Measurements from ENCODE around the gene TMEM91. TPM values are rescaled to one million over a fixed set of nuclear protein-coding genes. Genes with fewer than 3 reads are reported as not detected.
A peak's percentile ranks its signal among the peaks of the same experiment; 100 is the strongest.

TMEM91 gene
- total and polyA plus RNA-seq, 2 donors (not counting 3 experiments of a cell fraction or from before 2014, with no cell fraction given): 9.0 to 13.2 TPM

- Histone ChIP-seq H3K9me1 (replicated peaks; ENCODE audit: control insufficient read depth, extremely low read depth, insufficient read depth, low read length) (no peaks in the 10 kb centered on the region), H3K4me3 (replicated peaks in 1 of 3; ENCODE audit: insufficient read depth in 1 of 3, low read depth in 1 of 3, low read length in 3 of 3) (peak within 1 kb of the TSS; percentile 40 to 86 (median 60)), H4K20me1 (replicated peaks; ENCODE audit: control insufficient read depth, extremely low read depth, insufficient read depth, low read length) (no peaks in the 10 kb centered on the region), H3K4me1 (ENCODE audit: control insufficient read depth, extremely low read depth, insufficient read depth, low read length) (peaks cover 20% of the 10 kb centered on the region), H3K27me3 (ENCODE audit: control insufficient read depth in 2 of 2, insufficient read depth in 2 of 2, low read length in 2 of 2) (no peaks in the 10 kb centered on the region), H3K27ac (ENCODE audit: insufficient read depth, low read depth, low read length) (peak within 1 kb of the TSS; percentile 88), H3K36me3 (ENCODE audit: control insufficient read depth in 2 of 2, extremely low read depth in 1 of 2, insufficient read depth in 2 of 2, low read length in 2 of 2) (no peaks in the 10 kb centered on the region), H3K4me2 (ENCODE audit: insufficient read depth, low read length) (peak within 1 kb of the TSS; percentile 94), H3K9ac (replicated peaks; ENCODE audit: extremely low read depth, insufficient read depth, low read length) (peak within 1 kb of the TSS; percentile 94), H2AFZ (ENCODE audit: low read depth, low read length) (peak within 1 kb of the TSS; percentile 11), H3K9me3 (replicated peaks; ENCODE audit: control insufficient read depth, insufficient read depth, low read length) (no peaks in the 10 kb centered on the region), H3K79me2 (ENCODE audit: control insufficient read depth, insufficient read depth, low read length) (peaks cover 25% of the 10 kb centered on the region)
- CTCF ChIA-PET: interaction anchor here (0.8 to 4.3 kb wide), 11 partner anchors 8 to 199 kb away, joined by 3 to 35 read pairs (median 3); partner anchors contain the start of genes DMAC2 and TGFB1
- FAIRE-seq (peak; percentile 94), DNase-seq (ENCODE audit: low read depth, low spot score) (peak; percentile 99)
- BruUV-seq (replicated peaks): TSS peak; percentile 74
- TF ChIP-seq MAX (IDR thresholded peaks at IDR 0.05; ENCODE audit: insufficient read depth, insufficient read length) (no peak), POLR2AphosphoS5 (IDR thresholded peaks at IDR 0.05; ENCODE audit: insufficient read depth, low read depth, low read length) (peak; percentile 74), EZH2 (IDR thresholded peaks at IDR 0.05; ENCODE audit: borderline replicate concordance, low read depth, low read length, severe bottlenecking) (no peak), GATA2 (IDR thresholded peaks at IDR 0.05; ENCODE audit: insufficient read depth, insufficient read length, low read depth, low read length) (no peak), JUN (IDR thresholded peaks at IDR 0.05; ENCODE audit: borderline replicate concordance, insufficient read depth, insufficient read length, low read depth) (no peak), MYC (IDR thresholded peaks at IDR 0.05; ENCODE audit: low read depth, low read length) (no peak), FOS (IDR thresholded peaks at IDR 0.05; ENCODE audit: borderline replicate concordance, insufficient read depth, low read length) (no peak), POLR2A (IDR thresholded peaks at IDR 0.05; ENCODE audit: low read depth, low read length) (peak; percentile 91)
- TF ChIP-seq, protein P1, sequence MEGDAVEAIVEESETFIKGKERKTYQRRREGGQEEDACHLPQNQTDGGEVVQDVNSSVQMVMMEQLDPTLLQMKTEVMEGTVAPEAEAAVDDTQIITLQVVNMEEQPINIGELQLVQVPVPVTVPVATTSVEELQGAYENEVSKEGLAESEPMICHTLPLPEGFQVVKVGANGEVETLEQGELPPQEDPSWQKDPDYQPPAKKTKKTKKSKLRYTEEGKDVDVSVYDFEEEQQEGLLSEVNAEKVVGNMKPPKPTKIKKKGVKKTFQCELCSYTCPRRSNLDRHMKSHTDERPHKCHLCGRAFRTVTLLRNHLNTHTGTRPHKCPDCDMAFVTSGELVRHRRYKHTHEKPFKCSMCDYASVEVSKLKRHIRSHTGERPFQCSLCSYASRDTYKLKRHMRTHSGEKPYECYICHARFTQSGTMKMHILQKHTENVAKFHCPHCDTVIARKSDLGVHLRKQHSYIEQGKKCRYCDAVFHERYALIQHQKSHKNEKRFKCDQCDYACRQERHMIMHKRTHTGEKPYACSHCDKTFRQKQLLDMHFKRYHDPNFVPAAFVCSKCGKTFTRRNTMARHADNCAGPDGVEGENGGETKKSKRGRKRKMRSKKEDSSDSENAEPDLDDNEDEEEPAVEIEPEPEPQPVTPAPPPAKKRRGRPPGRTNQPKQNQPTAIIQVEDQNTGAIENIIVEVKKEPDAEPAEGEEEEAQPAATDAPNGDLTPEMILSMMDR (IDR thresholded peaks at IDR 0.05; ENCODE audit: extremely low read depth in 1 of 2, insufficient read depth in 1 of 2, low read depth in 1 of 2, low read length in 2 of 2): no peak
- intact Hi-C loops (cut with micrococcal nuclease): loop anchor here (1.0 to 2.0 kb wide), 2 partner anchors 33 to 63 kb away; partner anchors contain the start of genes B3GNT8, BCKDHA and EXOSC5
- dilution Hi-C loops (cut with MboI; ENCODE audit: extremely low pct_ligation_motif_present, low sequenced_read_pairs): no loop called here
- POLR2A ChIA-PET: interaction anchor here (0.6 to 1.6 kb wide), 6 partner anchors 10 to 75 kb away, joined by 3 to 8 read pairs (median 4); partner anchors contain the start of genes DMAC2 and TGFB1
Observed at GRCh38 chr19:41363753-41364523, 12.4 kb upstream of the TMEM91 start, which contains the start of gene B9D2. Gene B9D2 (minus strand): TSS chr19:41364149. CDS start chr19:41363519, 630 bp downstream.
